Cerebellar nuclear complex (tissue), 1 donor: Measurements from ENCODE around the gene HLA-B.
A peak's percentile ranks its signal among the peaks of the same experiment; 100 is the strongest.
"Not testable (repeated sequence)": the region's sequence is repeated elsewhere in the genome, so short reads cannot be mapped to it uniquely, and the experiment has no call there.

Experiments
- DNase-seq, 2 experiments: peaks; one replicate each; lab custom pipeline; 2025; lab: John Stamatoyannopoulos, UW

The HLA-B gene

GRCh38 chr6:31356946-31357466 lies at the start of gene HLA-B:
HLA-B (minus strand) TSS chr6:31357179; CDS start chr6:31357158, 21 bp downstream.
- DNase-seq: peak in 1 of 2 experiments; percentile 29

GRCh38 chr6:31405996-31406395 lies 49.0 kb upstream of the HLA-B start:
- DNase-seq: no peak

DNA sequence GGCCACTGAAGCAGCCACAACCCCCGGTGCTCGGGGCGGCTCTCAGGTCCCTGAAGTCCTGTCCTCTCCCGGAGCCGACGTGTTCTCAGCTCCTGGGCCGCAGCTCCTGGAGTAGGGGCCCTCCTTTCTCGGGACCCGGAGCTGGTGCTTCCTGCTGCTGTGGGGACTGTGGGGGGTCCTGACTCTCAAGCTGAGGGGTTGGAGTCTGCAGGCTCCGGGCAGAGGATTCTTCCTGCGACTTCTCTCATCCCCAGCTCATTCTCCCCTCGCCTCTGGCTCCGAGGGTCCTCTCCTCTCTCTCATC lies 47.0 kb upstream of the HLA-B start:
- DNase-seq: not testable (repeated sequence)

GRCh38 chr6:31403283-31404060 lies 46.5 kb upstream of the HLA-B start, which contains the start of gene MICA:
MICA (plus strand) TSS chr6:31403595; CDS start chr6:31403633, 38 bp downstream.
- DNase-seq: no peak

DNA sequence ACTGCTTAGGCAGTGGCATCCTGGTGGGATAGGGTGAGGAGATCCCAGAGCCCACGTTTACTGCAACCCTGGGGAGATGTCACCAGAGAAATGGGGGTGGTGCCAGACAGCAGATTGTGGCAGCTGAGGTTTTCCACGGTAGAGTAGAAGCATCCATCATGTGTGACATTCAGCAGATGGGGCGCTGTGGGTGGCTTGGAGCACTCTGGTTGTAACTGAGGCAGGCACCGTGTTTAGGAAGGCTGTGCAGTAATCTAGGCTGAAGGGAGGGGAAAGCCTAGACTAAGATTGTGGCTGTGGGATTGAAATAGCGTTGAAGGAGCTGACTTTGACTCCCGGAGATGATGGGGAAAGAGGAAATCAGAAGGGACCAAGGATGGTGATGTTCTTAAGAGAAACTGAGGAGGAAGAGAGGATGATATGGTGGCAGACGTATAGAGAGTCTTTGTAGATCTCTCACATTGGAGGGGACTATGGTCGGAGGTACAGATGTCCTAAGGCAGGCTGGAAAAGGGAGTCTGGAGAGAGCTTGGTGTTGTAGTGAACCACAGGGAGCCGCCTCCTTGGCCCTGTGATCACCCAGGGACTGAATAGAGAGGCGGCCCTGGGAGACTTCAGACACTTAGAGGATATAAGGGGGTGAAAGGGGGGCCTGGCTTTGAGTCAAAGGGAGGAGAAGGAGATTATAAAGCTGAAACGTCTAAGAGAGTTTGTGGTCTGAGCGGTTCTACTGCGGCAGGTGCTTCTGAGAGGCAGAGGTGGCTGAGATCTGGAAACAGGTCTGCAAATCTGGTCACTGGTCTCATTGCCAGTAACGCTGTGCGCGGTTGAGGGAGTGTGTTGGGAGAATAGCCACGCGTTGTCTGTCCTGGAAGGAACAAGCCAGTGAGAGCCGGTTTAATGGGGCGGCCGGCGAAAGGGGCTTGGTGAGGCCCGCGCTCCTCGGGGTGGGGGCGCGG lies 45.6 kb upstream of the HLA-B start:
- DNase-seq: no peak

DNA sequence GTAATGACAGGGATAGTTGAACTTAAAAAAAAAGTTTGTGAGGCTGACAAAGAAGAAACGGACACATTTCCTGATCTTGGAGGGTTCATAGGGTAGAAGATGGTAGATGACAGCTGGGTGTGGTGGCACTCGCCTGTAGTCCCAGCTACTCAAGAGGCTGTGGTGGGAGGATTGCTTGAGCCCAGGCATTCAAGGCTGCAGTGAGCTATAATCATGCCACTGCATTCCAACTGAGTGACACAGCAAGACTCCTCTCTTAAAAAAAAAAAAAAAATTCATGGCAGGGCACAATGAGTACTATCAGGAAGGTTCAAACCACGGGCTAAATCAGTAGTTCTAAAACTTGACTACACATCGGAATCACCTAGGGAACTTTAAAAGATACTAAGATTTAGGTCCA lies 44.4 kb upstream of the HLA-B start:
- no peak for DNase-seq

DNA sequence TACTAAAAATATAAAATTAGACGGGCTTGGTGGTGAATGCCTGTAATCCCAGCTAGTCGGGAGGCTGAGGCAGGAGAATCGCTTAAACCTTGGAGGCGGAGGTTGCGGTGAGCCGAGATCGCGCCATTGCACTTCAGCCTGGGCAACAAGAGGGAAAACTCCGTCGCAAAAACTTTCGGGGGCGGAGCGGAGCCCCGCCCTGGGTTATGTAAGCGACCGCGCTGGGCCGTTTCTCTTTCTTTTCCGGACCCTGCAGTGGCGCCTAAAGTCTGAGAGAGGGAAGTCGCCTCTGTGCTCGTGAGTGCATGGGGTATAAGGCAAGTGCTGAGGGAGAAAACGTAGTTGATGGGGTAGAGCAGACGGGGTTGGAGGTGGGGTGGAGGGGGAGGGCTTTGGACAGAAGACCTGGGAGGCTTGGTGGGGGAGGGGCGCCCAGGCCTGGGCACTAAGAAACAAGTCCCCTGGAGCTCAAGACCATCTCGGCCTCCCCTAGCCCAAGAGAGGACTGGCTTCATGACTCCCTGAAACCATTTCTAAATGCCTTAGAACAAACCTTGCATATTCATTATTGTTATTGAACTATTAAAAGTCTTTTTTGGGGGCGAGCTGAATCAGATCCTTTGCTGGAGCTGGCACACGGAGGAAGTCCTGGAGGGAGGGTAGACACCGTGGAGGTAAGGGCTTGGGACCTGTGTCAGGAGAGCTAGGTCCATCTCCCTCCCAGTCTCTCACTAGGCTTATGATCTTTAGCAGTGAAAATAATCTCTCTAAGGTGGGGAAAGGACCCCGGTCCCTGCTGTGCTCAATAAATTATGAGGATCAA lies 43.7 kb upstream of the HLA-B start:
- no peak for DNase-seq

GRCh38 chr6:31399589-31400466 lies 42.8 kb upstream of the HLA-B start:
- peak in 1 of 2 experiments; percentile 12 for DNase-seq

DNA sequence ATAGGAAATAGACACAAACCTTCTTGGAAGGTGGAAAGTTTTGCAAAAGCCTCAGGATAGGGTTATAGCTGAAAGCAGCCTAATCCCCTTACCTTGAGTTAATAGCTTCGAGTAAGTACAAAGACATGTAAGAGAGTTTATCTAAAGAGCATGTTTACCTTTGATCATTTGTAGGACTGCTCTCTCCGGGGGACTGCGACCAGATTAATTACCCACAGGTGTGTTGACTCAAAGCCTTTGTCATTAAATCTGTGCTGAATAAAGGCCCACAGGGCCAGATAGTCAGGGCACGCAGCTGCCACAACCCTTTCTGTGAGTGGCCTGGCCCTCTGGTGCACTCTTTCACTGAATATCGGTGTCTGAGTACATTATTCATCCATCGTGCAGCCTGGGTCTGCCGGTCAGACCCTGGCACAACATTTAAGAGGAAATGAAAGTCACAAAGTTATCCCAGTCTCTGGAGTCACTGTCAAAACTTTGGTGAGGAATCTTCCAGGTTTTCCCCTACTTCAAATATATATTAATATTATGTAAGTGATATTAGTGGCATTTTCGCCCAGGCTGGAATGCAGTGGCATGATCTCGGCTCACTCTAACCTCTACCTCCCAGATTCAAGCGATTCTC lies 41.0 kb upstream of the HLA-B start:
- no peak for DNase-seq

- DNase-seq: not testable (repeated sequence)
Observed at GRCh38 chr6:31397153-31397499, 40.1 kb upstream of the HLA-B start.

GRCh38 chr6:31396422-31397152 lies 39.6 kb upstream of the HLA-B start:
- DNase-seq: peak in 1 of 2 experiments; percentile 48

DNA sequence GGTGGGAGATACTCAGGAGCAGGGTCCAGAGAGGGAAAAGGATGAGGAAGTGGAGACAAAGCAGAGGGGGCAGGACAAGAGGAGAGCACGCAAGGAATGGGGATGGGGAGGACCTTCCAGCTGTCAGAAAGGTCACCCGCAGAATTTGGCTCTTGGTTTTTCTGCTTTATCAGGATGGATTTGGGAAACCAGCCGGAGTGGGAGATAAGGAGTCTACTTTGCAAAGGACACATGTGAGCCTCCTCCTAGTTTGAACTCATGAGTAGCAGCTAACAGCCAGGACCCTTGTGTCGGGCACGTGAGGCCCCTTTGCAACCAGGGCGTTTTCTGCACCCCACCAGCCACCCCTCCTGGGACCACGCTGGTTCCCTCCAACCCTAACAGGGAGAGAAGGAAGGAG lies 38.9 kb upstream of the HLA-B start:
- no peak for DNase-seq

GRCh38 chr6:31394381-31394780 lies 37.4 kb upstream of the HLA-B start:
- no peak for DNase-seq

DNA sequence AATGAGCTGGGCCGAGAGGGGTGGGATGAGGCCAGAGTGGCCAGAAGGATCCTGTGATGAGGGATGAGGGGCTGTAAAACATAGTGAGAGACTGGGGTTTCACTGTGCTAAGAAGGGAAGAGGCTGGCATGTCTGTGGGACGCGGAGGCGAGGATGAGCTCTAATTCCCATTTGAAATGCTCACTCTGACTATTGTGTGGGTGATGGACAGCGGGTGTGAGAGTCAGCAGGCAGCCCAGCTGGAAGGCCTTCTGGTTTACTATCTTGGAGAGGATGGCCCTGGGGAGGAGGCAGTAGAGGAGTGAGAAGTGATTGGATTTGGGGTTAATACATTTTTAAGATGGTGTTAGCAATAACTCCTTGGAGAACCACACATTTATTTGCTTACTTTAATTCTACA lies 37.0 kb upstream of the HLA-B start:
- no peak for DNase-seq

GRCh38 chr6:31389802-31390132 lies 32.8 kb upstream of the HLA-B start:
- not testable (repeated sequence) for DNase-seq

- DNase-seq: not testable (repeated sequence)
Observed at GRCh38 chr6:31388916-31389801, 32.2 kb upstream of the HLA-B start.

GRCh38 chr6:31386977-31387376 lies 30.0 kb upstream of the HLA-B start:
- no peak for DNase-seq

- DNase-seq: no peak
Observed at GRCh38 chr6:31386099-31386498, 29.1 kb upstream of the HLA-B start.

DNA sequence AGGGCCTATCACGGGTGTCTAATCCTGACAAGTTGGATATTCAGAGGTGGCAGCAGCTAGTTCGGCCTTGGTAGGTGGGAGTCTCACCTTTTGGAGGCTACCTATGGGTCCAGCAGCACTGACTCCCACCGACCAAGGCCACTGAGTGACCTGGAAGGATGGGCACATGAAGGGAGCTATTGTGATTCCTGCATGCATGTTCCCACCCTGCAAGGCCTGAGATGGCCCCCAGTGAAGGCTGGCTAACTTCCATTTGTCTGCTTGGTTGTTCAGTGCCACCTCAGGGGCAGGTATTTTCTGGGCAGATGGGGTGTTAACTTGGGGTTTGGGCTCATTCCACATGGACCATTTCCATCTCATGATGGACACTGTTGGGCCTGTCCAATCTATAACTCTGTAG lies 28.1 kb upstream of the HLA-B start:
- no peak for DNase-seq
